CD8-positive, alpha-beta memory T cell (primary cell): ENCODE results near the gene FBXO47. TPM values are rescaled to one million over a fixed set of nuclear protein-coding genes. Genes with fewer than 3 reads are reported as not detected.
A peak's percentile ranks its signal among the peaks of the same experiment; 100 is the strongest.
"Not testable (repeated sequence)": the region's sequence is repeated elsewhere in the genome, so short reads cannot be mapped to it uniquely, and the experiment has no call there.

ENCODE experiments used
- CTCF ChIA-PET: fragments of 350-600 bp; sonication (Branson Sonifier 250); formaldehyde crosslinking; loops from one replicate; lab custom pipeline; 2021; ENCODE audit warnings: antibody characterized with exemption; lab: Charles Lee
- POLR2A ChIA-PET: fragments of 350-600 bp; sonication (Branson Sonifier 250); formaldehyde crosslinking; loops from one replicate; lab custom pipeline; 2021; ENCODE audit warnings: antibody characterized with exemption; lab: Charles Lee
- DNase-seq, 5 donors: peaks; one replicate each; pipeline versions ENCODE4 v3.0.0 to v3.0.0-alpha.2; 2020 to 2022; ENCODE audit warnings: mixed read lengths in 1 of 5
- H3K27ac ChIP-seq: one replicate; pipeline ENCODE4 v1.7.0; 2013; ENCODE audit warnings: low read depth, mild to moderate bottlenecking, low read length, moderate library complexity
- H3K27me3 ChIP-seq: 2 replicates; pipeline ENCODE4 v1.7.0; 2013; ENCODE audit warnings: low read length, mild to moderate bottlenecking; ENCODE audit not compliant: insufficient read depth, poor library complexity, severe bottlenecking
- H3K36me3 ChIP-seq: 2 replicates; pipeline ENCODE4 v1.7.0; 2013; ENCODE audit warnings: mild to moderate bottlenecking, low read length, moderate library complexity; ENCODE audit not compliant: insufficient read depth
- H3K4me1 ChIP-seq: 2 replicates; pipeline ENCODE4 v1.7.0; 2013; ENCODE audit warnings: mild to moderate bottlenecking, low read length, moderate library complexity; ENCODE audit not compliant: insufficient read depth
- H3K4me3 ChIP-seq: 2 replicates; pipeline ENCODE4 v1.7.0; 2013; ENCODE audit warnings: mild to moderate bottlenecking, low read length
- H3K9me3 ChIP-seq: 2 replicates; pipeline ENCODE4 v1.7.0; 2013; ENCODE audit warnings: mild to moderate bottlenecking, low read length
- H3K27ac Mint-ChIP-seq, 8 donors: one replicate each; pipeline ENCODE4 v1.8.0; 2020 to 2021; ENCODE audit warnings: mixed read lengths in 8 of 8, mild to moderate bottlenecking in 6 of 8, inconsistent platforms in 3 of 8, moderate library complexity in 3 of 8
- H3K27me3 Mint-ChIP-seq, 2 donors: one replicate each; pipeline ENCODE4 v1.8.0; 2020 to 2021; ENCODE audit warnings: mixed read lengths in 2 of 2, mild to moderate bottlenecking in 1 of 2, moderate library complexity in 1 of 2
- H3K36me3 Mint-ChIP-seq, 3 donors: one replicate each; pipeline ENCODE4 v1.8.0; 2020 to 2021; ENCODE audit warnings: mixed read lengths in 3 of 3, inconsistent platforms in 1 of 3, mild to moderate bottlenecking in 1 of 3
- H3K4me1 Mint-ChIP-seq, 3 donors: one replicate each; pipeline ENCODE4 v1.8.0; 2020 to 2021; ENCODE audit warnings: mixed read lengths in 3 of 3, inconsistent platforms in 1 of 3, mild to moderate bottlenecking in 1 of 3
- H3K4me3 Mint-ChIP-seq, 7 donors: one replicate each; pipeline ENCODE4 v1.8.0; 2020 to 2021; ENCODE audit warnings: mixed read lengths in 7 of 7, mild to moderate bottlenecking in 6 of 7, moderate library complexity in 4 of 7, inconsistent platforms in 2 of 7
- H3K9me3 Mint-ChIP-seq, 5 donors: one replicate each; pipeline ENCODE4 v1.8.0; 2020 to 2022; ENCODE audit warnings: mixed read lengths in 5 of 5, mild to moderate bottlenecking in 3 of 5, moderate library complexity in 2 of 5, inconsistent platforms in 1 of 5
- polyA plus RNA-seq: library from polyadenylated mRNA; unstranded; fragments of 300-500 nt; fragmentation: Illumina TruSeq; gene quantifications from one replicate; pipeline ENCODE4 v1.2.3, GENCODE V29; 2021
- total RNA-seq, 2 experiments: library from RNA; stranded (reverse); gene quantifications; one replicate each; pipeline ENCODE4 v1.2.3, GENCODE V29; 2021

Gene FBXO47
- total and polyA plus RNA-seq, 3 experiments from 2014 or later: not detected

DNA sequence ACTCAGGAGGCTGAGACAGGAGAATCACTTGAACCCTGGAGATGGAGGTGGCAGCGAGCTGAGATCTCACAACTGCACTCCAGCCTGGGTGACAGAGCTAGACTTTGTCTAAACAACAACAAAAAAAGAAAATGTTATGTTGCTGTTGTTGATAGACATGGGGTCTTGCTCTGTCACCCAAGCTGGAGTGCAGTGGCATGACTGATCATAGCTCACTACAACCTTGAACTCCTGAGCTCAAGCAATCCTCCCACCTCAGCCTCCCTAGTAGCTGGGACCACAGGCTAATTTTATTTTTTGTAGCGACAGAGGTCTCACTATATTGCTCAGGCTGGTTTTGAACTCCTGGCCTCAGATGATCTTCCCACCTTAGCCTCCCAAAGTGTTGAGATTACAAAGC is 20.0 kb downstream of the FBXO47 start:
- Histone ChIP-seq H3K36me3 (no peaks in the 10 kb centered on the region), H3K27ac (no peak overlapping the region), H3K4me3 (no peak overlapping the region), H3K4me1 (no peaks in the 10 kb centered on the region), H3K27me3 (no peaks in the 10 kb centered on the region), H3K9me3 (no peaks in the 10 kb centered on the region)
- ChIA-PET POLR2A (interaction anchor here (0.6 kb wide), 1 partner anchor 80 kb away, joined by 5 read pairs; no protein-coding TSS in a partner anchor), CTCF (interaction anchor here (1.2 to 1.5 kb wide), 3 partner anchors 22 to 218 kb away, joined by 3 to 4 read pairs (median 4); partner anchors contain the start of gene LASP1NB)
- H3K27me3 Mint-ChIP-seq: no peaks in the 10 kb centered on the region
- H3K27ac Mint-ChIP-seq: no peak overlapping the region
- H3K36me3 Mint-ChIP-seq: no peaks in the 10 kb centered on the region
- DNase-seq: no peak
- no peaks in the 10 kb centered on the region for H3K9me3 Mint-ChIP-seq
- peaks cover 0 to 2% (median 0%) of the 10 kb centered on the region in 3 donors for H3K4me1 Mint-ChIP-seq
- no peak overlapping the region for H3K4me3 Mint-ChIP-seq

DNA sequence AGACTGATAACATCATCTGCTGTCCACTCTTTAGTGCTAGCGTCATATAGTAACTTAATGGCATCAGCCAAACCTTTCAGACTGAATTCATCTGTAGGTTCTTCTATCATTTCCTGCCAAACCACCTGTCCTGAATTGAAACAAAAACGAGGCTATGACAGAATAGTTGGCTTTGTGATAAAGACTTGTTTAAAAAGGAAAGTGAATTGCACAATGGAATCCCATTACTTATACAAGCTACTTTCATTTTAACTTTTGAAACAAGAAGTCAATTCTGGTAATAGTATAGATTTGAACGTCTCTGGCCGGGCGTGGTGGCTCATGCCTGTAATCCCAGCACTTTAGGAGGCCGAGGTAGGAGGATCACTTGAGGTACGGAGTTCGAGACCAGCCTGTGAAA is 23.6 kb downstream of the FBXO47 start:
- H3K4me3 ChIP-seq: no peak overlapping the region
- Mint-ChIP-seq H3K4me3 (no peak overlapping the region), H3K27ac (no peak overlapping the region), H3K4me1 (peaks cover 0 to 2% (median 0%) of the 10 kb centered on the region in 3 donors), H3K9me3 (no peaks in the 10 kb centered on the region), H3K36me3 (no peaks in the 10 kb centered on the region), H3K27me3 (no peaks in the 10 kb centered on the region)
- no peaks in the 10 kb centered on the region for H3K4me1 ChIP-seq
- POLR2A ChIA-PET: no interaction called here
- H3K27me3 ChIP-seq: no peaks in the 10 kb centered on the region
- no peak overlapping the region for H3K27ac ChIP-seq
- DNase-seq: no peak
- H3K36me3 ChIP-seq: no peaks in the 10 kb centered on the region
- H3K9me3 ChIP-seq: no peaks in the 10 kb centered on the region
- CTCF ChIA-PET: no interaction called here

DNA sequence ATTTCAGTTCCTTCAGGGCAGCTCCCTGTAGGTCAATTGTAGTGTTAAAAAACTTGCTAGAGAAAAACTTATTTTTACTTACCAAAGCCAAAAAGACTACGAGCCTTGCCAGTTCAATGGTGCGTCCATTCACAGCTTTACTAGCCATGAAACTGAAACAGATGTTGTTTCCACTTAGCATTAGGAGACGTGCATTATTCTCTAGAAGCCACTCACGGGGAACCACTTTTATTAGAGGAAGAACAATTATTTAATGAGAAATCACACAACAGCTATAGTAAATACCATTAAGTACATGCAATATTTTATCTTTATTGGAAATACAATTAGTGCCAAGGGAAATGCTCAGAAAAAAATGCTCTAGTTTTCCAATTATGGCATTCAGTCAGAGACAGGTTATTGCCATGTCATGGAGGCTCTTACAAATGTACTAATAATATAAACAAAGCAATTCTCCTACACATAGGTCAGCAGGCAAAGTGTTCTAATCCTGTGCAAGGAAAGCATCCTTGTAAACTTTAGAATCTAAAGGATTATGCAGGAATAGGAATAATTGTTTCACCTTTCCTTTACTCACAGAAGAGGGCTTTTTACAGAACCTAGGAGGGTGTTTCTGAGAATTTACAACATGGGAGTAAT is 24.4 kb downstream of the FBXO47 start:
- H3K4me1 ChIP-seq: no peaks in the 10 kb centered on the region
- no peak overlapping the region for H3K27ac ChIP-seq
- H3K36me3 ChIP-seq: no peaks in the 10 kb centered on the region
- ChIA-PET POLR2A (no interaction called here), CTCF (no interaction called here)
- Mint-ChIP-seq H3K9me3 (no peaks in the 10 kb centered on the region), H3K4me3 (no peak overlapping the region), H3K36me3 (no peaks in the 10 kb centered on the region), H3K27me3 (peaks cover 0 to 3% of the 10 kb centered on the region in 2 donors), H3K4me1 (peaks cover 0 to 2% (median 0%) of the 10 kb centered on the region in 3 donors), H3K27ac (no peak overlapping the region)
- no peak for DNase-seq
- H3K27me3 ChIP-seq: no peaks in the 10 kb centered on the region
- H3K4me3 ChIP-seq: no peak overlapping the region
- H3K9me3 ChIP-seq: no peaks in the 10 kb centered on the region

DNA sequence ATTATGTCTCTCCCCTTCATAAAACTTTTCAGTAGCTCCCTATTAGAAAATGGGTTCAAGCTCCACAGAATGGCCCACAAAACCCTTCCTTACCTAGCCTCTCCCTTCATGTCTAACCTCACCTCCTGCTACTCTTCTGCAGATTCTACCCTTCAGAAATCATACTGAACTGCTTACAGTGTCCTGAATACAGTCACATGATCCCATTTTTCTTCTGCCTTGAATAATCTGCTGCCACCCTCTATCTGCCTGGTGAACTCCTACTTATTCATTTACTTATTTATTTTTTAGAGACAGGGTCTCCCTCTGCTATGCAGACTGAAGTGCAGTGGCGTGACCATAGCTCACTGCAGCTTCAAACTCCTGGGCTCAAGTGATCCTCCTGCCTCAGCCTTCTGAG is 26.8 kb downstream of the FBXO47 start:
- Histone ChIP-seq H3K36me3 (no peaks in the 10 kb centered on the region), H3K4me3 (no peak overlapping the region), H3K27me3 (no peaks in the 10 kb centered on the region), H3K9me3 (no peaks in the 10 kb centered on the region), H3K27ac (no peak overlapping the region), H3K4me1 (no peaks in the 10 kb centered on the region)
- Mint-ChIP-seq H3K27ac (no peak overlapping the region), H3K27me3 (peaks cover 0 to 3% of the 10 kb centered on the region in 2 donors), H3K4me1 (peaks cover 0 to 2% (median 0%) of the 10 kb centered on the region in 3 donors), H3K4me3 (no peak overlapping the region), H3K9me3 (no peaks in the 10 kb centered on the region), H3K36me3 (no peaks in the 10 kb centered on the region)
- no peak for DNase-seq
- POLR2A ChIA-PET: interaction anchor here (0.9 kb wide), 1 partner anchor 15 kb away, joined by 3 read pairs; the partner anchor contains the start of gene LASP1NB
- CTCF ChIA-PET: interaction anchor here (1.0 to 1.4 kb wide), 2 partner anchors 15 to 225 kb away, joined by 3 to 4 read pairs; partner anchors contain the start of gene LASP1NB

DNA sequence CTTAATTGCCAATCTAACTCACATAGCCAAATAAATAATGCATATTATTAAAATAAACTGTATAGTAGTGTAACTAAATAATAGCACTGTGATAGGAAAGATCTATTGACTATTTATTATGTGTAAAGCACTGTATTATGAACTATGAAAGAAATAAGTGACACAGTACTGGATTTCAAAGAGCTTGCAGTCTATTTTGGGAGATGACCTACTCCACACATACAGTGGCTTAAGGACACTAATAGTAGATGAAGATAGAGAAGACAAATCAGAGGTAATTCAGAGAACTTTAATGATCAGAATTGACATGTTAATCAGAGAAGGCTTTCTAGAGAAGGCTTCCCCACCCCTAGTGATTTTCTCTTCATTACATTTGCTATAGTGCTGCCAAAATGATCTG is 27.2 kb downstream of the FBXO47 start:
- POLR2A ChIA-PET: no interaction called here
- no peaks in the 10 kb centered on the region for H3K36me3 ChIP-seq
- Mint-ChIP-seq H3K9me3 (no peaks in the 10 kb centered on the region), H3K36me3 (no peaks in the 10 kb centered on the region), H3K27me3 (peaks cover 0 to 3% of the 10 kb centered on the region in 2 donors), H3K27ac (no peak overlapping the region), H3K4me1 (no peaks in the 10 kb centered on the region), H3K4me3 (no peak overlapping the region)
- no peak overlapping the region for H3K27ac ChIP-seq
- no peaks in the 10 kb centered on the region for H3K9me3 ChIP-seq
- DNase-seq: no peak
- CTCF ChIA-PET: interaction anchor here (1.0 to 1.4 kb wide), 2 partner anchors 14 to 225 kb away, joined by 3 to 4 read pairs; partner anchors contain the start of gene LASP1NB
- no peaks in the 10 kb centered on the region for H3K4me1 ChIP-seq
- no peak overlapping the region for H3K4me3 ChIP-seq
- H3K27me3 ChIP-seq: no peaks in the 10 kb centered on the region

DNA sequence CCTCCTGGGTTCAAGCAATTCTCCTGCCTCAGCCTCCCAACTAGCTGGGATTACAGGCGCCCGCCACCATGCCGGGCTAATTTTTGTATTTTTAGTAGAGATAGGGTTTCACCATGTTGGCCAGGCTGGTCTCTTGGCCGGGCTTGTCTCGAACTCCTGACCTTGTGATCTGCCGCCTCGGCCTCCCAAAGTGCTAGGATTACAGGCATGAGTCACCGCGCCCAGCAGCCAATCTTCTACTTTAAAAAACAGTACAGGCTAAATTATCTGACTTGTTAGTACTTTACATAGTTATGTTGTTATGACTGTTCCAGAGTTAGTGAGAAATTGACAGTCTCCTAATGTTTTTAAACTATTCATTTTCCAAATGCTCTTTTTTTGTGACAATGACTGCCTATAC is 33.2 kb downstream of the FBXO47 start:
- H3K27ac ChIP-seq, H3K36me3 ChIP-seq, H3K9me3 ChIP-seq, H3K27me3 ChIP-seq, H3K9me3 Mint-ChIP-seq, H3K27me3 Mint-ChIP-seq, H3K4me1 ChIP-seq, H3K4me3 Mint-ChIP-seq, H3K36me3 Mint-ChIP-seq, CTCF ChIA-PET, H3K4me3 ChIP-seq, POLR2A ChIA-PET, DNase-seq, H3K4me1 Mint-ChIP-seq, H3K27ac Mint-ChIP-seq: not testable (repeated sequence)

DNA sequence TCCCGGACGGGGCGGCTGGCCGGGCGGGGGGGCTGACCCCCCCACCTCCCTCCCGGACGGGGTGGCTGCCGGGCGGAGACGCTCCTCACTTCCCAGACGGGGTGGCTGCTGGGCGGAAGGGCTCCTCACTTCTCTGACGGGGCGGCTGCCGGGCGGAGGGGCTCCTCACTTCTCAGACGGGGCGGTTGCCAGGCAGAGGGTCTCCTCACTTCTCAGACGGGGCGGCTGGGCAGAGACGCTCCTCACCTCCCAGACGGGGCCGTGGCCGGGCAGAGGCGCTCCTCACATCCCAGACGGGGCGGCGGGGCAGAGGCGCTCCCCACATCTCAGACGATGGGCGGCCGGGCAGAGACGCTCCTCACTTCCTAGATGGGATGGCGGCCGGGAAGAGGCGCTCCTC is 36.4 kb downstream of the FBXO47 start:
- H3K27me3 Mint-ChIP-seq, H3K36me3 Mint-ChIP-seq, H3K27ac ChIP-seq, H3K4me3 ChIP-seq, H3K36me3 ChIP-seq, H3K4me3 Mint-ChIP-seq, H3K9me3 ChIP-seq, DNase-seq, CTCF ChIA-PET, H3K9me3 Mint-ChIP-seq, H3K27me3 ChIP-seq, POLR2A ChIA-PET: not testable (repeated sequence)
- H3K27ac Mint-ChIP-seq: peak overlapping the region in 1 of 8 donors; percentile 43
- peaks cover 12% of the 10 kb centered on the region for H3K4me1 ChIP-seq
- peaks cover 13 to 15% (median 14%) of the 10 kb centered on the region in 3 donors for H3K4me1 Mint-ChIP-seq

DNA sequence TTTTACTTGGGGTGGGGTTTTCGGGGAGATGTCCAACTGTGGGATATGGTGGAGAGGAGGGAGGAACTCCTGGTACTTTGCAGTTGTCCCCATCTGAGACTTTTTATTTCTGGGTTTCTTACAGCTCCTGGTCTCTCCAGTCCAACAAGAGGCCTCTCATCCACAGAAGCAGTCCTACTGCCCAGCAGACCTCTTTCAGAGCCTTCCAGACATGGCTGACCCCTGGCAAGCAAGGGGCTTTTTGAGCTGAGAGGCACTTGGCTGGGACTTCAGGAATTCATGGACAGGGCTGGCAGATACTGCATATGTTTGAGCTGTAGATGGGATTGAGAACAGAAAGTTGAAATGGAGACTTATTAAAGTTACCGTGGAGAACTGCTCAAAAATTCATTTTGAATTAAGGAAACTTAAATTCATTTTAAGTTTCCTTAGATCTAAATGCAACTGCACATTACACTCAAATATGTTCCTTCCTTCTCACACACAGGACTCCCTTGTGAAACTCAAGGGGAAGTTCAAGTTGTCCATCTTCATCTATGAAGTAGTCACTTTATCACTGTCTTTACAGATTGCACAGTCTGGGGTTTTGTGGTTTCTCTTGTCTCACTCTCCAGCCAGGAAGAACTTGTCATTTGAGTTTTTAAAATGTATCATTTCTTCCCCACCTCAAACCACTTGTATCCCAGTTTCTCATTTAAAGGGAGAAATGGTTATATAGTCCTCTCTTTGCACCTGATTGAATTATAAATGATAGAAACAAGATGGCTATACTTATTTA is 40.7 kb downstream of the FBXO47 start:
- H3K4me3 Mint-ChIP-seq: peak overlapping the region in 1 of 7 donors; percentile 50
- no peak for DNase-seq
- H3K4me1 Mint-ChIP-seq: peaks cover 31 to 38% (median 32%) of the 10 kb centered on the region in 3 donors
- POLR2A ChIA-PET: interaction anchor here (0.6 kb wide), 1 partner anchor 28 kb away, joined by 3 read pairs; no protein-coding TSS in a partner anchor
- Histone ChIP-seq H3K4me1 (peaks cover 24% of the 10 kb centered on the region), H3K4me3 (no peak overlapping the region), H3K36me3 (no peaks in the 10 kb centered on the region), H3K27me3 (no peaks in the 10 kb centered on the region), H3K9me3 (no peaks in the 10 kb centered on the region), H3K27ac (no peak overlapping the region)
- no peaks in the 10 kb centered on the region for H3K27me3 Mint-ChIP-seq
- no peaks in the 10 kb centered on the region for H3K9me3 Mint-ChIP-seq
- peaks cover 0 to 7% (median 3%) of the 10 kb centered on the region in 3 donors for H3K36me3 Mint-ChIP-seq
- H3K27ac Mint-ChIP-seq: peak overlapping the region in 6 of 8 donors; percentile 1 to 41 (median 28)
- CTCF ChIA-PET: interaction anchor here (0.7 to 5.8 kb wide), 6 partner anchors 14 to 248 kb away, joined by 3 to 52 read pairs (median 6); partner anchors contain the start of genes FBXO47 and LASP1
